Erythroblast (primary cell): Measurements from ENCODE around the gene FRMD4A.

ENCODE experiments used
- GATA1 ChIP-seq: IDR thresholded peaks from 2 replicates; pipeline ENCODE4 v1.6.1; 2011; ENCODE audit warnings: low read depth, mild to moderate bottlenecking, control low read depth, low read length, moderate library complexity
- POLR2A ChIP-seq: IDR thresholded peaks from 2 replicates; pipeline ENCODE4 v1.6.1; 2011; ENCODE audit warnings: mild to moderate bottlenecking, low read length

DNA sequence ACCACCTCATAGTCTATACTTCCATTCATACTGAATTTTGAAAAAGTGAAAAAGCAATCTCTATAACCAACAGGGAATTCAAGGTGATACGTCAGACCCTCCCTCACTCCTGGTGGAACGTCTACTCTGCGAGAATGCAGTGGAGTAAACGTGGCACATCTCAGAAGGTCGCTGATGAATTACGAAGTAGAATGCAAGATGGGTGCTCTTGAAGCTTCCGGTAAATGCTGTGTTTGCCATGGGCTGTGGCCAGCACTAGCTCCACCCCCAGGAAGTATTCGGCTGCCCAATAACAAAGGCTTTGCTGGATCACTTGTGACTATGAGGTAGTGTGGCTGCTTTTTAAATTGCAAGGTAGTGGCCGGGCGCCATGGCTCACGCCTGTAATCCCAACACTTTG is 517.9 kb downstream of the FRMD4A start:
- TF ChIP-seq POLR2A: no peak
- TF ChIP-seq GATA1: no peak
